Peyer's patch (tissue), 4 donors: ENCODE results near the gene NSMF. TPM values are rescaled to one million over a fixed set of nuclear protein-coding genes. Genes with fewer than 3 reads are reported as not detected.

Experiments
- DNase-seq, 3 donors: peaks; one replicate each; pipeline ENCODE4 v3.0.0-alpha.2; 2017 to 2019
- H3K27ac ChIP-seq, 4 donors: fragments of 200-600 bp; sonication (generic); one replicate each; pipeline ENCODE4 v1.5.1; 2016 to 2019
- H3K27me3 ChIP-seq, 2 donors: fragments of 200-600 bp; sonication (generic); one replicate each; pipeline ENCODE4 v1.5.1; 2019
- H3K36me3 ChIP-seq, 3 donors: fragments of 200-600 bp; sonication (generic); one replicate each; pipeline ENCODE4 v1.5.1; 2016 to 2019
- H3K4me1 ChIP-seq, 4 donors: fragments of 200-600 bp; sonication (generic); one replicate each; pipeline ENCODE4 v1.5.1; 2016 to 2019
- H3K4me3 ChIP-seq, 4 donors: fragments of 200-600 bp; sonication (generic); 1 replicate in 3 of 4; 2 replicates in 1 of 4; pipeline ENCODE4 v1.5.1; 2016 to 2019; ENCODE audit warnings: mild to moderate bottlenecking in 1 of 4
- H3K9me3 ChIP-seq, 4 donors: fragments of 200-600 bp; sonication (generic); one replicate each; pipeline ENCODE4 v1.5.1; 2016 to 2019; ENCODE audit warnings: mild to moderate bottlenecking in 1 of 4
- POLR2A ChIP-seq, 2 donors: fragments of 450-650 bp; IDR thresholded peaks; one replicate each; pipeline ENCODE4 v1.5.1; 2017; ENCODE audit warnings: antibody characterized with exemption in 2 of 2, mild to moderate bottlenecking in 2 of 2, moderate library complexity in 2 of 2
- total RNA-seq, 4 donors: library from RNA; depleted of rRNA; stranded (reverse); fragments of >200 nt; gene quantifications; one replicate each; pipeline ENCODE4 v1.1.0, GENCODE V29; 2016
- TF ChIP-seq, protein P1 (sequence below), 6 experiments: fragments of 450-650 bp in 4 of 6; fragments of 200-600 bp in 2 of 6; sonication (generic) in 1 of 6; IDR thresholded peaks; one replicate each; pipeline ENCODE4 v1.5.1; 2017 to 2019; ENCODE audit warnings: antibody characterized with exemption in 6 of 6, mild to moderate bottlenecking in 3 of 6, moderate library complexity in 1 of 6

Gene NSMF
- total RNA-seq, 4 donors from 2014 or later = 47.0 to 135 (median 117) TPM

DNA sequence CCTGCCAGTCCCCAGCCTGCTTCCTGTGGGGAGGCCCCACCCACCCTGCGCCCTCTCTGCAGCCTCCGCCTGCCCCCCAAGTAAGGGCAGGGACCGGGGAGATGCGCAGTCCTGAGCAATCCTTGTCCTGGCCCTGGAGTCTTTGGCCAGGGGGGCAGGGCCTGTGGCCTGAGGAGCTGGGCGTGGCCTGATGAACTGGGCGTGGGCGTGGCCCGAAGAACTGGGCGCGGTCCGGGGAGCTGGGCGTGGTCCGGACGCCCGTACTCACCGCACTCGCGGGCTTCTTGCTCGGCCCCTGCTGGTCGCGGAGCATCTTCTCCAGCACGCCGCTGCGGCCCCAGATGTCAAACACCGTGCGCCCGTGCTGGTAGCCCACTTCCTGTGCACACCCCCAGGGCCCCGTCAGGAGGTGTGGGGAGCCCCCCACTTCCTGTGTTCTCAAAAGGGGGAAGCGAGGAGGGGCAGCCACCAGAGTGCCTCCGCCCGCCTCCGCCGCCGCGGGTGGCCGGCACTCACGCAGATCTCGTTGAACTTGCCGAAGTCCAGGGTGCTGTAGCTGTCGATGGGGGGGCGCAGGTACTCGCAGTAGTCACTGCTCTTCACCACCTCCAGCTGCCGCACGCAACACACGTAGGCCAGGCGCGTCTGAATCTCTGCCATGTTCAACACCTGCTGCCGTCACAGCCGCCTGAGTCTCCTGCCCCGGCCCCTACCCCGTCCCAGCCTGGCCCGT lies 2.7 kb upstream of the NSMF start:
- Histone ChIP-seq H3K27ac (peak overlapping the region in 3 of 4 donors; percentile 46 to 74 (median 68)), H3K4me3 (peak overlapping the region; percentile 14 to 40 (median 18)), H3K27me3 (no peaks in the 10 kb centered on the region), H3K36me3 (peaks cover 0 to 8% (median 0%) of the 10 kb centered on the region in 3 donors), H3K9me3 (no peaks in the 10 kb centered on the region), H3K4me1 (peaks cover 8 to 33% (median 25%) of the 10 kb centered on the region in 4 donors)
- TF ChIP-seq POLR2A (IDR thresholded peaks at IDR 0.05) = no peak
- TF ChIP-seq, protein P1, sequence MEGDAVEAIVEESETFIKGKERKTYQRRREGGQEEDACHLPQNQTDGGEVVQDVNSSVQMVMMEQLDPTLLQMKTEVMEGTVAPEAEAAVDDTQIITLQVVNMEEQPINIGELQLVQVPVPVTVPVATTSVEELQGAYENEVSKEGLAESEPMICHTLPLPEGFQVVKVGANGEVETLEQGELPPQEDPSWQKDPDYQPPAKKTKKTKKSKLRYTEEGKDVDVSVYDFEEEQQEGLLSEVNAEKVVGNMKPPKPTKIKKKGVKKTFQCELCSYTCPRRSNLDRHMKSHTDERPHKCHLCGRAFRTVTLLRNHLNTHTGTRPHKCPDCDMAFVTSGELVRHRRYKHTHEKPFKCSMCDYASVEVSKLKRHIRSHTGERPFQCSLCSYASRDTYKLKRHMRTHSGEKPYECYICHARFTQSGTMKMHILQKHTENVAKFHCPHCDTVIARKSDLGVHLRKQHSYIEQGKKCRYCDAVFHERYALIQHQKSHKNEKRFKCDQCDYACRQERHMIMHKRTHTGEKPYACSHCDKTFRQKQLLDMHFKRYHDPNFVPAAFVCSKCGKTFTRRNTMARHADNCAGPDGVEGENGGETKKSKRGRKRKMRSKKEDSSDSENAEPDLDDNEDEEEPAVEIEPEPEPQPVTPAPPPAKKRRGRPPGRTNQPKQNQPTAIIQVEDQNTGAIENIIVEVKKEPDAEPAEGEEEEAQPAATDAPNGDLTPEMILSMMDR (IDR thresholded peaks at IDR 0.05) = peak in 2 of 6 experiments; percentile 14 to 19
- peak; percentile 66 to 95 (median 90) for DNase-seq

DNA sequence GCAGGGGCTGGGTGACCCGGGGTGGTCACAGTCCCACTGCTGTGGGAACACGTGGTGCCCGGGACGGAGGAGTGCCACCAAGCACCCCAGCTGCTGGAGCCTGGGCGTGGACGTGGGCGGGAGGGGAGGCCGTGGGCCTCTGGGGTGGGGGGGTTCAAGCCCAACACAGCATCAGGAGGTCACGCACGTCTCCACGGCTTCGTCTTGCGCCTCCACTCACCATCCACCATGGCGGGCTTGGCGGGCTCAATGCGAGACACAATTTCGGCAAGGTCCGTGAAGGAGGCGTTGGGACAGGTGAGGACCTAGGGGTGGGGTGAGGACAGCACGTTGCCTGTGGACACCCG lies 2.2 kb upstream of the NSMF start:
- peaks cover 0 to 13% (median 0%) of the 10 kb centered on the region in 3 donors for H3K36me3 ChIP-seq
- peak overlapping the region in 2 of 4 donors; percentile 17 to 40 for H3K4me3 ChIP-seq
- peak overlapping the region in 2 of 4 donors; percentile 46 to 74 for H3K27ac ChIP-seq
- peaks cover 8 to 33% (median 25%) of the 10 kb centered on the region in 4 donors for H3K4me1 ChIP-seq
- TF ChIP-seq, protein P1 (IDR thresholded peaks at IDR 0.05) = no peak
- no peak for TF ChIP-seq POLR2A (IDR thresholded peaks at IDR 0.05)
- no peaks in the 10 kb centered on the region for H3K27me3 ChIP-seq
- no peak for DNase-seq
- H3K9me3 ChIP-seq = no peaks in the 10 kb centered on the region

DNA sequence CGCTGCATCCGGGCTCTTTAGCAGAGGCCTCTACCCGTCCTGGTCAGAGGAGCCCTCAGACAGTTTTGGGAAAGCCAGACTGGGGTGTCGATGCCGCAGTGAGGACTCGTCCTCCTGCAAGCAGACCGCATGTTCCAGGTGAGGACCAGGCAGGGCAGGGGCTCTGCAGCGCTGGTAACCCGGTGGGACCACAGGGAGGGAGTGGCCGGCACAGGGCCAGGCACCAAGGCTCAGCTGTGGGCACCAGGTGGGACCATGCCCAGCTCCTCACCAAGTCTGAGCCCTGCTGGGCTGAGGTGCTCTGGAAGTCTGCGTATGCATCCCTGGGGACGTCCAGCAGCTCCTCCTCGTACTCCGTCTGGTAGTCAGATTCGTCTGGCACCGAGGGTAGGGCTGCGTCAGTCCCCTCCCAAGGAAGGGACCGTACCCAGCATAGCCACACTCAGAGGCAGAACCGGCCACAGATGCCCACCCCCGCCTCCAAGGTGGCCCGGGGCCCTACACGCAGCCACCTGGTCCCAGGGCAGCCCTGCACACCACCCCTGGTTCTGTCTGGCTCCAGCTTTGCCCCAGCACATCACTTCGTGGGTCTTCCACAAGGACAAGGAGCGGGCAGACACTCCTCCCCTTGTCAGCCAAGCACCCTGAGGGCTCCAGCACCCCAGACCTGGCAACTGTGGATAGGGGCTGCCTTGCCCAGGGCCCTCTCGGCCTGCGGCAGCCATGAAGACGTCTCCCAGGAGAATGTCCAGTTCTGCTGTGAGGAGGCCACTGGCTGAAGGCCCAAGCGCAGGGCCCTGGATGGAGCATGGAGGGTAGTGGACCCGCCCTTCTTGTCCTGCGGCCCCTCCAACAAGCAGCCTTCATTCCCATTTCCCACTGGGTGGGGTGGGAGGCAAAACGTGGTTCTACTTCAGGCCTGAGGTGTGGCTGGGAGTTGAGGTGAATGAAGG lies 1.5 kb upstream of the NSMF start:
- Histone ChIP-seq H3K9me3 (no peaks in the 10 kb centered on the region), H3K4me3 (no peak overlapping the region), H3K27ac (peak overlapping the region in 1 of 4 donors; percentile 74), H3K4me1 (peaks cover 8 to 34% (median 25%) of the 10 kb centered on the region in 4 donors), H3K36me3 (peaks cover 0 to 15% (median 0%) of the 10 kb centered on the region in 3 donors), H3K27me3 (no peaks in the 10 kb centered on the region)
- TF ChIP-seq POLR2A (IDR thresholded peaks at IDR 0.05) = no peak
- DNase-seq = peak in 1 of 3 donors; percentile 49

DNA sequence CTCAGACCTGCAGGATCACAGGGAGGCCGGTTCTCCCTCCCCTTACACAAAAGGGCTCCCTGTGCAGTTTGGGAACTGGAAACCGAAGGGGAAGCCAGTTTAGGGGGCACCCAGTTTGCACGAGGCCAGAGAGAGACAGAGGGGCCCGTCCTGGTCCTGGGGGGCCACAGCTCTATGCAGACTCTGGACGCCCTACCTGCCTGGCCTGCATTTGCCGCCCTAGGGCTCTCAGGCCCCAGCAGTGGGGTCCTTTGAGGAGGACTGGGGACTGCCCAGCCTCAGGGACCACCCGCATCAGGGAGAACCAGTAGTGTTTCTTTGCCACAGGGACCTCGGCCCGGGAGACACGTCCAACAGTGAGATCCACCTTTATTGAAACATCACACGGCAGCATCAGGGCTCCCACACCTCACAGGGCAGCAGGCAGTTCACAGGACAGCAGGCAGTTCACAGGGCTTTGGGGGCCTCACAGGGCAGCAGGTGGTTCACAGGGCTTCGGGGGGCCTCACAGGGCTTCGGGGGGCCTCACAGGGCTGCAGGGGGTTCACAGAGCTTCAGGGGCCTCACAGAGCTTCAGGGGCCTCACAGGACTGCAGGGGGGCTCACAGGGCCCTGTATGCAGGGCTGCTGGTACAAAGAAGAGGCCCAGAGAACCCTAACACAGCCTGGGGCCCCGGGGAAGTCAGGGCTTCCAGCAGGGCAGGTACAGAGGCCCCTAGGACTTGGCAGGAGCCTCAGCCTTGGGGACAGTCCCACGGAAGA lies 648 bp upstream of the NSMF start:
- Histone ChIP-seq H3K27ac (peak overlapping the region; percentile 70 to 95 (median 76)), H3K4me3 (peak overlapping the region; percentile 62 to 87 (median 76)), H3K27me3 (no peaks in the 10 kb centered on the region), H3K36me3 (peaks cover 0 to 15% (median 0%) of the 10 kb centered on the region in 3 donors), H3K9me3 (no peaks in the 10 kb centered on the region), H3K4me1 (peaks cover 8 to 43% (median 29%) of the 10 kb centered on the region in 4 donors)
- DNase-seq = no peak
- TF ChIP-seq, protein P1 (IDR thresholded peaks at IDR 0.05) = no peak
- TF ChIP-seq POLR2A (IDR thresholded peaks at IDR 0.05) = peak in 1 of 2 donors; percentile 5

DNA sequence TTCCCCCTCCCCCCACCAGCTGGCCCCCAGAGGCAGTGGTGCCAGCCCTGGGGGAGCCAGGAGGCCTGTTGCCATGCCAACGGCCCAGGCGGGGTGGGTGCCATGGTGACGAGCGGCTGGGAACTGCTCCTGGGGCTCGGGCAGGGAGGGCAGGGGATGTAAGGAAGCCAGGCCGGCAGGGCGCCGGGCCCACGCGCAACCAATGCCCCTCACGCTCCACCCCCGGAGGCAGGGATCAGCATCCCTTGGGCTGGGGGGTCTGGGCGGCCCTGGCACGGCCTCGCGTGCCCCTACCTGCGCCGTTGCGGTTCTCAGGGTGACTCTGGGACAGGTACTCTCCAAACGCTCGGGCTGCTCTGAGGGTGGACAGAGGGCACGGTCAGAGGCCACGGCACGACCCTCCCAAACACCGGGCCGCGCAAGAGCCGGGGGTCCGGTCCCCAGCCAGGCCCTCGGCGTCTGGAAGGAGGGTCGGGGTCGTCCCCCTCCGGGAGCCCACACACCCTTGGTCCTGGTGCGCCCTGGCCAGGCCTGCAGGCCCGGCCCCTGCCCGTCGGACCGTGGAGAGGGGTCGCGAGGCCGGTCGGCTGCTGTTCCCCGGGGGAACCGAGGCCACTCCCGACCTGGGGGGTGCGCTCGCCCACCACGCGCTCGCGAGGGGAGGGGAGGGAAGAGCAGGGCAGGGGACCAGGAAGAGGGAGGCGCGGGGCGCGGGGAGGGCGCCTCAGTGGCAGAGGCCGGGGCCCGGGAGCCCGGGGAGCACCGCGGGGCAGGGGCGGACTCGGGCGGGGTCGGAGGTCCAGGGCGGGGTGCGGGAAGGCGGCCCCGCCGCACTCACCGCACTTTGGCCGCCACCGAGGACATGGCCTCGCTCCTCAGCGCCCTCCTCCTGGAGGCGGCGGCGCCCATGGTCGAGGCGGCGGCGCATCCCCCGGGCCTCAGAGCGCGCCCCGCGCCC lies 661 bp downstream of the NSMF start:
- peak overlapping the region; percentile 62 to 87 (median 76) for H3K4me3 ChIP-seq
- peaks cover 0 to 15% (median 0%) of the 10 kb centered on the region in 3 donors for H3K36me3 ChIP-seq
- TF ChIP-seq, protein P1 (IDR thresholded peaks at IDR 0.05) = peak in 1 of 6 experiments; percentile 30
- TF ChIP-seq POLR2A (IDR thresholded peaks at IDR 0.05) = peak in 1 of 2 donors; percentile 36
- H3K27me3 ChIP-seq = no peaks in the 10 kb centered on the region
- H3K4me1 ChIP-seq = peaks cover 8 to 49% (median 39%) of the 10 kb centered on the region in 4 donors
- H3K9me3 ChIP-seq = no peaks in the 10 kb centered on the region
- H3K27ac ChIP-seq = peak overlapping the region; percentile 70 to 95 (median 76)
- DNase-seq = peak in 2 of 3 donors; percentile 75 to 82
